Measurements from ENCODE around the gene MYL7. TPM values are rescaled to one million over a fixed set of nuclear protein-coding genes. Genes with fewer than 3 reads are reported as not detected.

MYL7 gene
- total RNA-seq, 1 donor: not detected

- Histone ChIP-seq H3K27me3 (ENCODE audit: insufficient read depth, low read length) (no peaks in the 10 kb centered on the region), H2AFZ (ENCODE audit: low read length) (no peak overlapping the region), H4K20me1 (ENCODE audit: insufficient read depth, low read length) (peaks cover 40% of the 10 kb centered on the region), H3K79me2 (ENCODE audit: insufficient read depth, low read length) (peaks cover 57% of the 10 kb centered on the region), H3K4me3 (ENCODE audit: insufficient read depth, low read length) (peak overlapping the region; percentile 93), H3K36me3 (ENCODE audit: insufficient read depth, low read length) (peaks cover 44% of the 10 kb centered on the region), H3K9me3 (ENCODE audit: low read depth, low read length) (no peaks in the 10 kb centered on the region), H3K4me2 (ENCODE audit: insufficient read depth, low read length) (peak overlapping the region; percentile 100), H3K27ac (ENCODE audit: low read depth, low read length) (peak overlapping the region; percentile 96), H3K4me1 (ENCODE audit: insufficient read depth, low read length) (peaks cover 44% of the 10 kb centered on the region)
- DNase-seq (ENCODE audit: insufficient read length, low spot score, missing footprints): peak; percentile 82
- no peak for TF ChIP-seq CTCF (IDR thresholded peaks at IDR 0.05; ENCODE audit: extremely low read depth, low read depth, low read length)
These were observed 35.3 kb downstream of the MYL7 start for GRCh38 chr7:44105832-44106231.

- Histone ChIP-seq H3K36me3 (ENCODE audit: insufficient read depth, low read length) (peaks cover 37% of the 10 kb centered on the region), H4K20me1 (ENCODE audit: insufficient read depth, low read length) (peaks cover 39% of the 10 kb centered on the region), H3K4me1 (ENCODE audit: insufficient read depth, low read length) (peaks cover 51% of the 10 kb centered on the region), H3K27ac (ENCODE audit: low read depth, low read length) (peak overlapping the region; percentile 96), H2AFZ (ENCODE audit: low read length) (peak overlapping the region; percentile 60), H3K4me3 (ENCODE audit: insufficient read depth, low read length) (peak overlapping the region; percentile 93), H3K9me3 (ENCODE audit: low read depth, low read length) (no peaks in the 10 kb centered on the region), H3K27me3 (ENCODE audit: insufficient read depth, low read length) (no peaks in the 10 kb centered on the region), H3K79me2 (ENCODE audit: insufficient read depth, low read length) (peaks cover 54% of the 10 kb centered on the region), H3K4me2 (ENCODE audit: insufficient read depth, low read length) (peak overlapping the region; percentile 100)
- peak; percentile 98 for DNase-seq (ENCODE audit: insufficient read length, low spot score, missing footprints)
- no peak for TF ChIP-seq CTCF (IDR thresholded peaks at IDR 0.05; ENCODE audit: extremely low read depth, low read depth, low read length)
These were observed 36.0 kb downstream of the MYL7 start for GRCh38 chr7:44104860-44105771.

- peaks cover 55% of the 10 kb centered on the region for H3K4me1 ChIP-seq (ENCODE audit: insufficient read depth, low read length)
- H3K4me2 ChIP-seq (ENCODE audit: insufficient read depth, low read length): peak within 1 kb of the TSS; percentile 100
- no peaks in the 10 kb centered on the region for H3K27me3 ChIP-seq (ENCODE audit: insufficient read depth, low read length)
- H3K4me3 ChIP-seq (ENCODE audit: insufficient read depth, low read length): peak within 1 kb of the TSS; percentile 93
- H3K36me3 ChIP-seq (ENCODE audit: insufficient read depth, low read length): peaks cover 28% of the 10 kb centered on the region
- DNase-seq (ENCODE audit: insufficient read length, low spot score, missing footprints): peak; percentile 93
- peak within 1 kb of the TSS; percentile 96 for H3K27ac ChIP-seq (ENCODE audit: low read depth, low read length)
- H2AFZ ChIP-seq (ENCODE audit: low read length): peak within 1 kb of the TSS; percentile 60
- peaks cover 31% of the 10 kb centered on the region for H4K20me1 ChIP-seq (ENCODE audit: insufficient read depth, low read length)
- H3K79me2 ChIP-seq (ENCODE audit: insufficient read depth, low read length): peaks cover 46% of the 10 kb centered on the region
- TF ChIP-seq CTCF (IDR thresholded peaks at IDR 0.05; ENCODE audit: extremely low read depth, low read depth, low read length): no peak
- no peaks in the 10 kb centered on the region for H3K9me3 ChIP-seq (ENCODE audit: low read depth, low read length)
These were observed 36.9 kb downstream of the MYL7 start, which contains the start of gene AEBP1 for GRCh38 chr7:44103923-44104859. AEBP1 (plus strand) TSS chr7:44104345; CDS start chr7:44104666, 321 bp downstream.

Measured in osteoblast (primary cell).